SK-MEL-5 (cell line): ENCODE measurements around the gene LCE6A. TPM values are rescaled to one million over a fixed set of nuclear protein-coding genes. Genes with fewer than 3 reads are reported as not detected.

Experiments used
- DNase-seq: peaks from one replicate; pipeline ENCODE4 v3.0.0-alpha.2; 2016; ENCODE audit warnings: low read depth, low spot score
- in situ Hi-C: cut with HindIII; loops from 2 replicates; pipeline ENCODE4 v1.10.0; 2016; ENCODE audit warnings: low sequenced_read_pairs, high pct_unique_total_duplicates, low pct_unique_long_range_greater_than_20kb
- total RNA-seq: library from RNA; depleted of rRNA; stranded (reverse); fragments of >200 nt; shearing (Covaris generic); gene quantifications from 2 replicates; pipeline ENCODE4 v1.2.3, GENCODE V29; 2014

LCE6A gene
- total RNA-seq, 1 experiment from 2014 or later = not detected

- in situ Hi-C loops = no loop called here
- DNase-seq = peak; percentile 92
Measured at GRCh38 chr1:152869808-152870419, 27.3 kb downstream of the LCE6A start.

GRCh38 chr1:152870831-152871730, 28.4 kb downstream of the LCE6A start:
- in situ Hi-C loops = no loop called here
- DNase-seq = peak; percentile 90

GRCh38 chr1:152871731-152872126, 29.1 kb downstream of the LCE6A start:
- in situ Hi-C loops = no loop called here
- no peak for DNase-seq

GRCh38 chr1:152873495-152873894, 30.8 kb downstream of the LCE6A start:
- in situ Hi-C loops = no loop called here
- no peak for DNase-seq

- DNase-seq = no peak
- in situ Hi-C loops = no loop called here
Measured at GRCh38 chr1:152876827-152877226, 34.2 kb downstream of the LCE6A start.

- in situ Hi-C loops = no loop called here
- DNase-seq = peak; percentile 84
Measured at GRCh38 chr1:152878042-152878441, 35.4 kb downstream of the LCE6A start, which contains the start of gene SMCP. TSS of gene SMCP (plus strand) at chr1:152878322. CDS start at chr1:152884423, 6,101 bp downstream.

- in situ Hi-C loops = no loop called here
- DNase-seq = no peak
Measured at GRCh38 chr1:152879559-152880198, 37.0 kb downstream of the LCE6A start.

GRCh38 chr1:152880316-152880715, 37.7 kb downstream of the LCE6A start:
- in situ Hi-C loops = no loop called here
- DNase-seq = no peak

- no peak for DNase-seq
- in situ Hi-C loops = no loop called here
Measured at GRCh38 chr1:152880907-152881306, 38.3 kb downstream of the LCE6A start.

GRCh38 chr1:152884085-152884484, 41.4 kb downstream of the LCE6A start:
- no peak for DNase-seq
- in situ Hi-C loops = no loop called here

GRCh38 chr1:152884506-152884905, 41.9 kb downstream of the LCE6A start:
- no peak for DNase-seq
- in situ Hi-C loops = no loop called here

- in situ Hi-C loops = no loop called here
- DNase-seq = peak; percentile 48
Measured at GRCh38 chr1:152884966-152885624, 42.4 kb downstream of the LCE6A start.

GRCh38 chr1:152886085-152886484, 43.4 kb downstream of the LCE6A start:
- no peak for DNase-seq
- in situ Hi-C loops = no loop called here

GRCh38 chr1:152886758-152887409, 44.2 kb downstream of the LCE6A start:
- in situ Hi-C loops = no loop called here
- DNase-seq = no peak

- in situ Hi-C loops = no loop called here
Measured at GRCh38 chr1:152888126-152888525, 45.5 kb downstream of the LCE6A start.

More at GRCh38 chr1:152888126-152888525, 45.5 kb downstream of the LCE6A start:
- no peak for DNase-seq
